Peyer's patch (tissue), 4 donors: ENCODE data around the gene COL11A1. TPM values are rescaled to one million over a fixed set of nuclear protein-coding genes. Genes with fewer than 3 reads are reported as not detected.

Experiments
- DNase-seq, 3 donors: peaks; one replicate each; pipeline ENCODE4 v3.0.0-alpha.2; 2017 to 2019
- H3K27ac ChIP-seq, 4 donors: fragments of 200-600 bp; sonication (generic); one replicate each; pipeline ENCODE4 v1.5.1; 2016 to 2019
- H3K27me3 ChIP-seq, 2 donors: fragments of 200-600 bp; sonication (generic); one replicate each; pipeline ENCODE4 v1.5.1; 2019
- H3K36me3 ChIP-seq, 3 donors: fragments of 200-600 bp; sonication (generic); one replicate each; pipeline ENCODE4 v1.5.1; 2016 to 2019
- H3K4me1 ChIP-seq, 4 donors: fragments of 200-600 bp; sonication (generic); one replicate each; pipeline ENCODE4 v1.5.1; 2016 to 2019
- H3K4me3 ChIP-seq, 4 donors: fragments of 200-600 bp; sonication (generic); 1 replicate in 3 of 4; 2 replicates in 1 of 4; pipeline ENCODE4 v1.5.1; 2016 to 2019; ENCODE audit warnings: mild to moderate bottlenecking in 1 of 4
- H3K9me3 ChIP-seq, 4 donors: fragments of 200-600 bp; sonication (generic); one replicate each; pipeline ENCODE4 v1.5.1; 2016 to 2019; ENCODE audit warnings: mild to moderate bottlenecking in 1 of 4
- POLR2A ChIP-seq, 2 donors: fragments of 450-650 bp; IDR thresholded peaks; one replicate each; pipeline ENCODE4 v1.5.1; 2017; ENCODE audit warnings: antibody characterized with exemption in 2 of 2, mild to moderate bottlenecking in 2 of 2, moderate library complexity in 2 of 2
- total RNA-seq, 4 donors: library from RNA; depleted of rRNA; stranded (reverse); fragments of >200 nt; gene quantifications; one replicate each; pipeline ENCODE4 v1.1.0, GENCODE V29; 2016
- TF ChIP-seq, protein P1 (sequence below), 6 experiments: fragments of 450-650 bp in 4 of 6; fragments of 200-600 bp in 2 of 6; sonication (generic) in 1 of 6; IDR thresholded peaks; one replicate each; pipeline ENCODE4 v1.5.1; 2017 to 2019; ENCODE audit warnings: antibody characterized with exemption in 6 of 6, mild to moderate bottlenecking in 3 of 6, moderate library complexity in 1 of 6

Gene COL11A1
- total RNA-seq, 4 donors from 2014 or later: 0.28 TPM; not detected in 3

DNA sequence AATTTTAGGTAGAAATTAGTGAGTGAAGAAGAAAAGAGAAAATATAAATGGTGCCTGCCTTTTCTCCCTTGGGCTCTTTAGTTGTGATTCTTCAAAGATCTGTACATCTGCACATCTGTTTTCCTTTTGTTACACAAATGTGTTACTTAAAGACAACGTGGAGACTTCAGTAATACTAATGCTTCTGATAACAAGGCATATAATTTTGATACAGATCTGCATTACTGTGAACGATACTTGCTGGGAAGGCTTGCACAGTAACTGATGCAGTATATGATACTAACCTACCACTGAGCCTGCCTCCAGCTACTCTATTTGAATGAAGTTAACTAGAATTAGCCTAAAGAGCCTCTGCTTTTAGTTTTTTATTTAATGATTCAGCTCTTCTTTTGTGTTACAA is 244.6 kb downstream of the COL11A1 start:
- Histone ChIP-seq H3K4me3 (no peak overlapping the region), H3K27me3 (no peaks in the 10 kb centered on the region), H3K4me1 (no peaks in the 10 kb centered on the region), H3K9me3 (no peaks in the 10 kb centered on the region), H3K36me3 (no peaks in the 10 kb centered on the region), H3K27ac (no peak overlapping the region)
- no peak for TF ChIP-seq POLR2A (IDR thresholded peaks at IDR 0.05)
- DNase-seq: no peak

DNA sequence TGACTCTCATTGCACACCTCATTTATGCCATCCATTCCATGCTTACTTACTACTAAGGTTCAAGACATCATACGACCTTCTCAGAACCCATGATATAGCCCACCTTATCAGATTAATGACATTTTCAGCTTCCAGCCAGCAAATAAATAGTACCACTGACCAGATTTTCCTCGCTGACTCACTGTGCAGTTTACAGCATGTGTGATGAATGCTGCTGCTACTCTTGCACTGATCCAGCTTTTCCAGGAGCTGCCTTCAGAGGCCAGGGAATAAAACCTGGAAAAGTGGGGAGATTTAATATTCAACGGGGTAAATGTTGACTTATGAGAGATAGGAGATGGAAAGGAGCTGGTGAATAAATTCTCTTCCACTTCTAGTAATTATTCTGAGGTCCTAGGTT is 247.1 kb downstream of the COL11A1 start:
- no peak for TF ChIP-seq POLR2A (IDR thresholded peaks at IDR 0.05)
- TF ChIP-seq, protein P1, sequence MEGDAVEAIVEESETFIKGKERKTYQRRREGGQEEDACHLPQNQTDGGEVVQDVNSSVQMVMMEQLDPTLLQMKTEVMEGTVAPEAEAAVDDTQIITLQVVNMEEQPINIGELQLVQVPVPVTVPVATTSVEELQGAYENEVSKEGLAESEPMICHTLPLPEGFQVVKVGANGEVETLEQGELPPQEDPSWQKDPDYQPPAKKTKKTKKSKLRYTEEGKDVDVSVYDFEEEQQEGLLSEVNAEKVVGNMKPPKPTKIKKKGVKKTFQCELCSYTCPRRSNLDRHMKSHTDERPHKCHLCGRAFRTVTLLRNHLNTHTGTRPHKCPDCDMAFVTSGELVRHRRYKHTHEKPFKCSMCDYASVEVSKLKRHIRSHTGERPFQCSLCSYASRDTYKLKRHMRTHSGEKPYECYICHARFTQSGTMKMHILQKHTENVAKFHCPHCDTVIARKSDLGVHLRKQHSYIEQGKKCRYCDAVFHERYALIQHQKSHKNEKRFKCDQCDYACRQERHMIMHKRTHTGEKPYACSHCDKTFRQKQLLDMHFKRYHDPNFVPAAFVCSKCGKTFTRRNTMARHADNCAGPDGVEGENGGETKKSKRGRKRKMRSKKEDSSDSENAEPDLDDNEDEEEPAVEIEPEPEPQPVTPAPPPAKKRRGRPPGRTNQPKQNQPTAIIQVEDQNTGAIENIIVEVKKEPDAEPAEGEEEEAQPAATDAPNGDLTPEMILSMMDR (IDR thresholded peaks at IDR 0.05): no peak
- Histone ChIP-seq H3K9me3 (no peaks in the 10 kb centered on the region), H3K4me1 (no peaks in the 10 kb centered on the region), H3K27ac (no peak overlapping the region), H3K4me3 (no peak overlapping the region), H3K27me3 (no peaks in the 10 kb centered on the region), H3K36me3 (no peaks in the 10 kb centered on the region)
- no peak for DNase-seq

DNA sequence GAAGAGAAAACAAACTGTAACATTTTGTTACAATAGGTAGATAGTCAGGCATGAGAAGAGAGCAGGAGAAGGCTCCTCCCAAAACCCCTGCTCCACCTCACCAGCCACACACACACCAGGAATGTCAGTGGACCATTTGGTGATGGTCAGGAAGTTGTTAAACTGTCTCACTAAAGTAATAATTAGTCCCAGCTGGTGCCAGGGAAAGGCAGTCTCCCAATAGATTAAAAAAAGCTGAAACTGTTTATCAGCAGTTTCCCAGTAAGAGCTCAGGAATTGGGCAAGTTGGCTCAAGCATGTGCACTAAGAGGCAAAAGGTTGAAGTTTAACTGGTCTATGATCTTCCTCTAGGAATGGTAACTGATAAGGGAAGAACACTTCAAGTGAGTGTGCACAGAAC is 249.6 kb downstream of the COL11A1 start:
- no peak for TF ChIP-seq POLR2A (IDR thresholded peaks at IDR 0.05)
- TF ChIP-seq, protein P1 (IDR thresholded peaks at IDR 0.05): no peak
- Histone ChIP-seq H3K36me3 (no peaks in the 10 kb centered on the region), H3K27ac (no peak overlapping the region), H3K27me3 (no peaks in the 10 kb centered on the region), H3K4me1 (no peaks in the 10 kb centered on the region), H3K9me3 (no peaks in the 10 kb centered on the region), H3K4me3 (no peak overlapping the region)
- no peak for DNase-seq

DNA sequence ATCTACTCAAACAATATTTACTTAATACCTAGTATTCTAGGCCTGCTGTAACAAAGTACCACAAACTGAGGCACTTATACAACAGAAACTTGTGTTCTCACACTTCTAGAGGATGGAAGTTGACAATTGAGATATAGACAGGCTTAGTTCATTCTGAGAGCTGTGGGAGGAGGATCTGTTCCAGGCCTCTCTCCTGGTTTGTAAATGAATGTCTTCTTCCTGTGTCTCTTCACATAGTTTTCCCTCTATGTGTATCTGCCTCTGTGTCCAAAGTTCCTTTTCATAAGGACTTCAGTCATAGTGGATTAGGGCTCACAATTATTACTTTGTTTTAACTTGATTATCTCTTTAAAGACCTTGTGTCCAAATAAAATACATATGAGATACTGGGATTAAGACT is 251.1 kb downstream of the COL11A1 start:
- Histone ChIP-seq H3K4me3 (no peak overlapping the region), H3K27ac (no peak overlapping the region), H3K27me3 (no peaks in the 10 kb centered on the region), H3K36me3 (no peaks in the 10 kb centered on the region), H3K9me3 (no peaks in the 10 kb centered on the region), H3K4me1 (no peaks in the 10 kb centered on the region)
- DNase-seq: no peak
- TF ChIP-seq POLR2A (IDR thresholded peaks at IDR 0.05): no peak
- TF ChIP-seq, protein P1 (IDR thresholded peaks at IDR 0.05): no peak

DNA sequence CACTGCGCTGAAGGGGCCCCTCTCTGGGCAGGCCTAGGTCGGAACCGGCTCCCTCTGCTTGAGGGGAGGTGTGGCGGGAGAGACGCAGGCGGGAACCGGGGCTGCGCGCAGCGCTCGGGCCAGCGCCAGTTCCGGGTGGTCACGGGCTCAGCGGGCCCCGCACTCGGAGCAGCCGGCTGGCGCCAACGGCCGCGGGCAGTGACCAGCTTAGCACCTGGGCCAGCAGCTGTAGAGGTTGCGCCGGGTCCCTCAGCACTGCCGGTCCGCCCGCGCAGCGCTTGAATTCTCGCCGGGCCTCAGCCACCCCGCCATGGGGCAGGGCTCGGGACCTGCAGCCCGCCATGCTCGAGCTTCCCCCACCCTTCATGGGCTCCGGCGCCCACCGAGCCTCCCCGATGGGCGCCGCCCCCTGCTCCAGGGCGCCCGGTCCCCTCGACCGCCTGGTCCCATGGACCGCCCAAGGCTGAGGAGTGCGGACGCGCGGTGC is 254.6 kb downstream of the COL11A1 start:
- H3K27ac ChIP-seq: no peak overlapping the region
- no peaks in the 10 kb centered on the region for H3K36me3 ChIP-seq
- no peaks in the 10 kb centered on the region for H3K27me3 ChIP-seq
- no peak for TF ChIP-seq POLR2A (IDR thresholded peaks at IDR 0.05)
- TF ChIP-seq, protein P1 (IDR thresholded peaks at IDR 0.05): no peak
- no peak overlapping the region for H3K4me3 ChIP-seq
- no peaks in the 10 kb centered on the region for H3K9me3 ChIP-seq
- no peak for DNase-seq
- H3K4me1 ChIP-seq: no peaks in the 10 kb centered on the region

DNA sequence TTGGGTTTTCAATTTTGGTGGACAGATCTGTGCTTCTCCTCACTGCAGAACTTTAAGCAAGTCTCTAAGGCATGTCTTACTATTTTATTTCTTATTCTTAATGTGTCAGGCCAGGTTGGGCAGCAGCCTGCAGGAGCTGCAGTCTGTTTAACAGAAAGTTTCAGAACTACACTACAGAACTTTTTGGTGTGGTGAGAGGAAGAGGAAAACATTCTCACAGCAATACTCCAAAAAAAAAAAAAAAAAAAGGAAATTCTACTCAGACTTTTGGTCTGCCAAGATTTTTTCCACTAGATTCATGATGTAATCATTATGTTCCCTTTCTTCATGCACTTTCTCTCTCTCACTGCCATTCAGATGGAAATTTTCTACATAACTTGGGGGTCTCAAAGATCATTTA is 255.2 kb downstream of the COL11A1 start:
- Histone ChIP-seq H3K4me3 (no peak overlapping the region), H3K4me1 (no peaks in the 10 kb centered on the region), H3K36me3 (no peaks in the 10 kb centered on the region), H3K9me3 (no peaks in the 10 kb centered on the region), H3K27me3 (no peaks in the 10 kb centered on the region), H3K27ac (no peak overlapping the region)
- TF ChIP-seq, protein P1 (IDR thresholded peaks at IDR 0.05): no peak
- no peak for TF ChIP-seq POLR2A (IDR thresholded peaks at IDR 0.05)
- DNase-seq: no peak
